Cardiac muscle cell (in vitro differentiated cells and primary cell): Measurements from ENCODE around the gene FGF14. TPM values are rescaled to one million over a fixed set of nuclear protein-coding genes. Genes with fewer than 3 reads are reported as not detected.
A peak's percentile ranks its signal among the peaks of the same experiment; 100 is the strongest.

Experiments used
- DNase-seq, 2 donors: peaks; one replicate each; pipeline versions ENCODE4 v3.0.0 to v3.0.0-alpha.2; 2010 to 2017; ENCODE audit warnings: low read depth in 1 of 2, low spot score in 1 of 2
- H3K27ac ChIP-seq: fragments of 200-600 bp; sonication (generic); 2 replicates; pipeline ENCODE4 v1.5.1; 2016
- H3K27me3 ChIP-seq: fragments of 200-600 bp; sonication (generic); 2 replicates; pipeline ENCODE4 v1.6.0; 2016; ENCODE audit warnings: control low read depth
- H3K36me3 ChIP-seq: fragments of 200-600 bp; sonication (generic); 2 replicates; pipeline ENCODE4 v1.5.1; 2016; ENCODE audit warnings: control low read depth
- H3K4me1 ChIP-seq: fragments of 200-600 bp; sonication (generic); 2 replicates; pipeline ENCODE4 v1.8.1; 2017; ENCODE audit warnings: low read depth, mild to moderate bottlenecking, mixed run types
- H3K4me3 ChIP-seq: fragments of 200-600 bp; sonication (generic); 2 replicates; pipeline ENCODE4 v1.5.1; 2016; ENCODE audit warnings: mild to moderate bottlenecking
- H3K9me3 ChIP-seq: fragments of 200-600 bp; sonication (generic); 2 replicates; pipeline ENCODE4 v1.5.1; 2017; ENCODE audit warnings: low read depth, mild to moderate bottlenecking, control low read depth
- polyA plus RNA-seq: library from polyadenylated mRNA; unstranded; fragments of >200 nt; fragmentation: Nextera tagmentation; extraction: Ambion mirVana; gene quantifications from 2 replicates; pipeline ENCODE4 v1.2.1, GENCODE V29; 2016
- total RNA-seq: library from RNA; depleted of rRNA; stranded (reverse); fragments of >200 nt; gene quantifications from 2 replicates; pipeline ENCODE4 v1.2.3, GENCODE V29; 2016
- TF ChIP-seq, protein P1 (sequence below): IDR thresholded peaks from 2 replicates; pipeline ENCODE4 v1.5.1; 2012; ENCODE audit warnings: low read depth, mild to moderate bottlenecking, low read length

The FGF14 gene
- total and polyA plus RNA-seq, 2 experiments from 2014 or later = not detected

DNA sequence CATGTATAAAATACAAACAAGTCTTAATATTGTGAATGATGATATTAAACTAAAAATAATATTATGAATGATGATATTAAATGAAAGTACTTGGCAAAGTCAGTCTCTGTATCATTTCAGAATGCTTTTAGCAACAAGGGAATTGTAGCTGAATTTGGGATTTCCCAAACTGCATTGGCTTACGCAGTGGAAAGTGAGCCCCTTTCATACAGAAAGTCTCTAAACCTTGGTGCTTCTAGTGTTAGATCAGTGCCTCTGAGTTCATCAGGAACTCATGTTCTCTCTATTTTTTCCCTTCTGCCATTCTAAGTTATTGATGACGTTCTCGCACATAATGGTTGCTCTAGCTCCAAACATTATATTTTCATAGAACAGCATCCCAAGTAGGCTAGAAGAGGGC lies 649.4 kb downstream of the FGF14 start:
- H3K36me3 ChIP-seq = no peaks in the 10 kb centered on the region
- no peaks in the 10 kb centered on the region for H3K27me3 ChIP-seq
- no peaks in the 10 kb centered on the region for H3K9me3 ChIP-seq
- H3K4me1 ChIP-seq = no peaks in the 10 kb centered on the region
- DNase-seq = no peak
- H3K4me3 ChIP-seq = no peak overlapping the region
- TF ChIP-seq, protein P1, sequence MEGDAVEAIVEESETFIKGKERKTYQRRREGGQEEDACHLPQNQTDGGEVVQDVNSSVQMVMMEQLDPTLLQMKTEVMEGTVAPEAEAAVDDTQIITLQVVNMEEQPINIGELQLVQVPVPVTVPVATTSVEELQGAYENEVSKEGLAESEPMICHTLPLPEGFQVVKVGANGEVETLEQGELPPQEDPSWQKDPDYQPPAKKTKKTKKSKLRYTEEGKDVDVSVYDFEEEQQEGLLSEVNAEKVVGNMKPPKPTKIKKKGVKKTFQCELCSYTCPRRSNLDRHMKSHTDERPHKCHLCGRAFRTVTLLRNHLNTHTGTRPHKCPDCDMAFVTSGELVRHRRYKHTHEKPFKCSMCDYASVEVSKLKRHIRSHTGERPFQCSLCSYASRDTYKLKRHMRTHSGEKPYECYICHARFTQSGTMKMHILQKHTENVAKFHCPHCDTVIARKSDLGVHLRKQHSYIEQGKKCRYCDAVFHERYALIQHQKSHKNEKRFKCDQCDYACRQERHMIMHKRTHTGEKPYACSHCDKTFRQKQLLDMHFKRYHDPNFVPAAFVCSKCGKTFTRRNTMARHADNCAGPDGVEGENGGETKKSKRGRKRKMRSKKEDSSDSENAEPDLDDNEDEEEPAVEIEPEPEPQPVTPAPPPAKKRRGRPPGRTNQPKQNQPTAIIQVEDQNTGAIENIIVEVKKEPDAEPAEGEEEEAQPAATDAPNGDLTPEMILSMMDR = no peak
- no peak overlapping the region for H3K27ac ChIP-seq

DNA sequence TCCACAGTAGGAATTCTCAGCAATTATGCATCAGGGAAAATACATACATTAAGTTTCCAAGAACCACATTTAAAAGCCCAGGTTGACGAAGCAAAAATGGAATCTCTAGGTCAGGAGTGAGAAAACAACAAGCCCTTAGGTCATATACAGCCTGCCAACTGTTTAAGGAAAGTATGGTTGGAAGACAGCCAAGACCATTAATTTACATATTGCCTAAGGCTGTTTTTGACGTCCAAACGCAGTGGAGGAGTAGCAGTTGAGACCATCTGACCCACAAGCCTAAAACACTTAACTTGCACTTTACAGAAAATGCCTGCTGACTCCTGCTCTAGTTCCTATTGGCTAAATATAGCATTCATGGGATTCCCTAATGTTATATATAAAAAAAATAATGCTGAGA lies 650.4 kb downstream of the FGF14 start:
- no peaks in the 10 kb centered on the region for H3K27me3 ChIP-seq
- no peaks in the 10 kb centered on the region for H3K9me3 ChIP-seq
- H3K4me1 ChIP-seq = no peaks in the 10 kb centered on the region
- no peaks in the 10 kb centered on the region for H3K36me3 ChIP-seq
- TF ChIP-seq, protein P1 = no peak
- H3K4me3 ChIP-seq = no peak overlapping the region
- no peak overlapping the region for H3K27ac ChIP-seq
- DNase-seq = peak; percentile 57 to 74

DNA sequence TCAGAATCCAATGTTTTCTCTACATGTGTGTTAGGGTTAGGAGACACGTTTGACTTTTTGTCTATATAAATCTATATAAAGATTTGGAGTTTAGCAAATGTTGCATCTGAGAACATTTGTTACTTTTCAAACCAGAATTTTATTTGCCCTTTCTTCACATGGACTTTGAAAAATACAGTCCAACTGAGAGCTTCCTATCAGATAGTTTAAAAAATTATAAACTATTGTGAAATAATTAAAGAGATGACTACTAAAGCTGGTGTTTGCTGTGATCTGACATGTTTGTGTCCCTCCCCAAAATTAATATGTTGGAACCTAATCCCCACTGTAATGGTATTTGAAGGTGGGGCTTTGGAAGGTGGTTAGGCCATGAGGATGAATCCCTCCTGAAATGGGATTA lies 652.3 kb downstream of the FGF14 start:
- Histone ChIP-seq H3K4me1 (no peaks in the 10 kb centered on the region), H3K4me3 (no peak overlapping the region), H3K27ac (no peak overlapping the region), H3K9me3 (no peaks in the 10 kb centered on the region), H3K36me3 (no peaks in the 10 kb centered on the region), H3K27me3 (no peaks in the 10 kb centered on the region)
- no peak for DNase-seq
- TF ChIP-seq, protein P1 = no peak

DNA sequence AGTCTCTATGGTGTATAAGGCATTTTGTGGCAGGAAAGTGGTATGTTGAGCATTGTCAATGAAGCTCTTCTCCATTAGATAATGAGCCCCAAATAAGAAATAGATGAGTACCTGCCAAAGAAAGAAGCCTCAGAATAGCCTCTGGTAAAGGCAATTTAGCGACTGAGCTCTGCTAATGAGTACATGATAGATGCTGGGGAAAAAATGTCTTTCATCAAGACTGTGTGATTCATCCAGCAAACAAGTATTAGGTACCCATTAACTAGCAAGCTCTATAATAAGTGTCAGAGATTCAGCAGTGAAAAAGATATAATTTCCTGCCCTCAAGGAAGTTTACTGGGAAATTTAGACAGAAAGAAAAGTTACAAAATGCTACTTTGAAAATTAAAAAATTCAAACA lies 654.8 kb downstream of the FGF14 start:
- Histone ChIP-seq H3K4me1 (no peaks in the 10 kb centered on the region), H3K9me3 (no peaks in the 10 kb centered on the region), H3K27me3 (no peaks in the 10 kb centered on the region), H3K27ac (no peak overlapping the region), H3K36me3 (no peaks in the 10 kb centered on the region), H3K4me3 (no peak overlapping the region)
- no peak for DNase-seq
- TF ChIP-seq, protein P1 = no peak

DNA sequence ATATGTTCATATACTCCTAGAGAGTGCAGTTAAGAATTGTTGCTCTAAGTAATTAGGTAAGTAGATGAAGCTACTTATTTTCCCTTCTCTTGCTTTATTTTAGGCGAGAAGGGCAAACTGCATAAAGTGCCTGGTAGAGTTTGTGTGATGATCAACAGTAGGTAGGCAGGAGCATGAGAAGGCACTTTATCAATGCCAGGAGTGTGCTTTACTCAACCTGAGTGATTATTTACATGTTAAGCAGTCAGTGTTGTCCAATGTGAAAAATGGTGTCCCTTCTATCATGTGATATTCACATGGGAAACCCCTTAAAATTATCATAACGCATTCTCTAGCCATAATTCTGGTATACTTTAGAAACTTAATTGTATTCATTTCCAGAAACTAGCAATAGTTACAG lies 655.3 kb downstream of the FGF14 start:
- no peak overlapping the region for H3K27ac ChIP-seq
- no peaks in the 10 kb centered on the region for H3K9me3 ChIP-seq
- no peaks in the 10 kb centered on the region for H3K27me3 ChIP-seq
- TF ChIP-seq, protein P1 = no peak
- H3K4me3 ChIP-seq = no peak overlapping the region
- H3K36me3 ChIP-seq = no peaks in the 10 kb centered on the region
- no peak for DNase-seq
- H3K4me1 ChIP-seq = no peaks in the 10 kb centered on the region
